Stomach (tissue), 9 donors: ENCODE measurements around the gene FBXL22. TPM values are rescaled to one million over a fixed set of nuclear protein-coding genes. Genes with fewer than 3 reads are reported as not detected.

Experiments
- DNase-seq, 2 donors: peaks; one replicate each; pipeline versions ENCODE4 v3.0.0 to v3.0.0-alpha.2; 2013 to 2019
- H3K27ac ChIP-seq, 5 donors: fragments of 200-600 bp in 4 of 5; sonication (generic) in 4 of 5; one replicate each; pipeline ENCODE4 v1.5.1; 2013 to 2019; ENCODE audit warnings: mild to moderate bottlenecking in 1 of 5, moderate library complexity in 1 of 5
- H3K27me3 ChIP-seq, 3 donors: fragments of 200-600 bp; sonication (generic); one replicate each; pipeline ENCODE4 v1.5.1; 2017 to 2019; ENCODE audit warnings: mixed run types in 1 of 3
- H3K36me3 ChIP-seq, 4 donors: fragments of 200-600 bp; sonication (generic); 1 replicate in 3 of 4; 2 replicates in 1 of 4; pipeline ENCODE4 v1.5.1; 2016 to 2019
- H3K4me1 ChIP-seq, 4 donors: fragments of 200-600 bp; sonication (generic); one replicate each; pipeline ENCODE4 v1.5.1; 2016 to 2019
- H3K4me3 ChIP-seq, 4 donors: fragments of 200-600 bp; sonication (generic) in 3 of 4; one replicate each; pipeline ENCODE4 v1.5.1; 2016 to 2019; ENCODE audit warnings: mild to moderate bottlenecking in 1 of 4
- H3K9me3 ChIP-seq, 4 donors: fragments of 200-600 bp; sonication (generic); one replicate each; pipeline ENCODE4 v1.5.1; 2016 to 2019
- CTCF ChIP-seq, 7 experiments: fragments of 450-650 bp in 4 of 7; fragments of 200-600 bp in 3 of 7; sonication (generic) in 3 of 7; IDR thresholded peaks; one replicate each; pipeline ENCODE4 v1.5.1; 2016 to 2019; ENCODE audit warnings: antibody characterized with exemption in 7 of 7, control low read depth in 2 of 7, mild to moderate bottlenecking in 1 of 7
- EP300 ChIP-seq: sonication (generic); formaldehyde crosslinking; IDR thresholded peaks from one replicate; pipeline ENCODE4 v1.6.1; 2017; ENCODE audit warnings: antibody characterized with exemption
- POLR2A ChIP-seq, 4 donors: fragments of 450-650 bp; IDR thresholded peaks; one replicate each; pipeline ENCODE4 v1.6.1; 2016; ENCODE audit warnings: antibody characterized with exemption in 4 of 4, control low read depth in 2 of 4, mild to moderate bottlenecking in 1 of 4, moderate library complexity in 1 of 4
- POLR2AphosphoS5 ChIP-seq, 3 donors: sonication (generic); formaldehyde crosslinking; IDR thresholded peaks; one replicate each; pipeline ENCODE4 v1.6.1; 2016; ENCODE audit warnings: antibody characterized with exemption in 3 of 3
- WGBS, 5 donors: extraction: QIAGEN DNeasy Blood & Tissue Kit in 3 of 5; methylation state at CpG; one replicate each; pipeline versions ENCODE4 v1.1.5 to v1.1.7; 2013 to 2018; 5-methylcytosine and 5-hydroxymethylcytosine counted together
- intact Hi-C: fragments of 100-400 bp; cut with DNase I; formaldehyde crosslinking; loops from one replicate; pipeline ENCODE4 v1.15.1; 2023; ENCODE audit warnings: low total_unique reads
- polyA plus RNA-seq, 3 donors: library from polyadenylated mRNA; stranded (reverse); fragments of 200-250 nt; gene quantifications; one replicate each; pipeline ENCODE4 v1.2.3, GENCODE V29; 2013
- total RNA-seq, 5 donors: library from RNA; depleted of rRNA; stranded (reverse); fragments of >200 nt; gene quantifications; one replicate each; pipeline versions ENCODE4 v1.1.0 to v1.2.3, GENCODE V29; 2014 to 2016
- donor health status: healthy with polysubstance abuse.
- donor health status: Bipolar disorder and iron deficiency.
- donor health status: healthy.

Gene FBXL22
- total and polyA plus RNA-seq, 8 donors: 1.5 to 34.4 (median 7.7) TPM; not detected in 1

GRCh38 chr15:63560741-63561448 lies 36.3 kb upstream of the FBXL22 start:
- no peak for DNase-seq
- Histone ChIP-seq H3K27ac (no peak overlapping the region), H3K4me1 (peaks cover 0 to 32% (median 13%) of the 10 kb centered on the region in 4 donors), H3K27me3 (no peaks in the 10 kb centered on the region), H3K36me3 (peaks cover 31 to 99% (median 89%) of the 10 kb centered on the region in 4 donors), H3K9me3 (no peaks in the 10 kb centered on the region), H3K4me3 (no peak overlapping the region)
- intact Hi-C loops: no loop called here
- WGBS, 5 donors: 84 to 88% (median 87%) methylated on average over 4 to 6 of the region's 6 CpGs
- TF ChIP-seq EP300: no peak
- TF ChIP-seq POLR2AphosphoS5 (IDR thresholded peaks at IDR 0.05): no peak
- no peak for TF ChIP-seq POLR2A (IDR thresholded peaks at IDR 0.05)
- TF ChIP-seq CTCF (IDR thresholded peaks at IDR 0.05): no peak

GRCh38 chr15:63564093-63564492 lies 33.1 kb upstream of the FBXL22 start:
- intact Hi-C loops: no loop called here
- WGBS, 5 donors: 26 to 55% (median 34%) methylated on average over 3 of the region's 3 CpGs
- no peak overlapping the region for H3K27ac ChIP-seq
- H3K4me1 ChIP-seq: peaks cover 0 to 18% (median 6%) of the 10 kb centered on the region in 4 donors
- peaks cover 30 to 99% (median 91%) of the 10 kb centered on the region in 4 donors for H3K36me3 ChIP-seq
- no peak overlapping the region for H3K4me3 ChIP-seq
- DNase-seq: no peak
- no peaks in the 10 kb centered on the region for H3K27me3 ChIP-seq
- TF ChIP-seq POLR2A (IDR thresholded peaks at IDR 0.05): no peak
- TF ChIP-seq POLR2AphosphoS5 (IDR thresholded peaks at IDR 0.05): no peak
- no peak for TF ChIP-seq EP300
- no peak for TF ChIP-seq CTCF (IDR thresholded peaks at IDR 0.05)
- no peaks in the 10 kb centered on the region for H3K9me3 ChIP-seq

- no peak overlapping the region for H3K4me3 ChIP-seq
- TF ChIP-seq CTCF (IDR thresholded peaks at IDR 0.05) (no peak), EP300 (no peak), POLR2A (IDR thresholded peaks at IDR 0.05) (no peak), POLR2AphosphoS5 (IDR thresholded peaks at IDR 0.05) (no peak)
- no peaks in the 10 kb centered on the region for H3K27me3 ChIP-seq
- 65 to 73% (median 68%) methylated on average over 2 of the region's 2 CpGs for WGBS, 5 donors
- H3K9me3 ChIP-seq: no peaks in the 10 kb centered on the region
- no peak for DNase-seq
- H3K27ac ChIP-seq: no peak overlapping the region
- H3K4me1 ChIP-seq: peaks cover 0 to 15% (median 6%) of the 10 kb centered on the region in 4 donors
- intact Hi-C loops: no loop called here
- H3K36me3 ChIP-seq: peaks cover 27 to 96% (median 89%) of the 10 kb centered on the region in 4 donors
These were observed 31.5 kb upstream of the FBXL22 start for GRCh38 chr15:63565536-63566186.

GRCh38 chr15:63572749-63573464 lies 24.3 kb upstream of the FBXL22 start:
- WGBS, 5 donors: 81 to 91% (median 86%) methylated on average over 7 of the region's 7 CpGs
- no peak overlapping the region for H3K4me3 ChIP-seq
- H3K4me1 ChIP-seq: no peaks in the 10 kb centered on the region
- peaks cover 27 to 95% (median 88%) of the 10 kb centered on the region in 4 donors for H3K36me3 ChIP-seq
- intact Hi-C loops: no loop called here
- H3K9me3 ChIP-seq: no peaks in the 10 kb centered on the region
- H3K27ac ChIP-seq: no peak overlapping the region
- no peak for DNase-seq
- TF ChIP-seq POLR2AphosphoS5 (IDR thresholded peaks at IDR 0.05) (no peak), POLR2A (IDR thresholded peaks at IDR 0.05) (no peak), EP300 (no peak), CTCF (IDR thresholded peaks at IDR 0.05) (no peak)
- no peaks in the 10 kb centered on the region for H3K27me3 ChIP-seq
